ENCODE data around the gene SPA17.

SPA17 gene

DNA sequence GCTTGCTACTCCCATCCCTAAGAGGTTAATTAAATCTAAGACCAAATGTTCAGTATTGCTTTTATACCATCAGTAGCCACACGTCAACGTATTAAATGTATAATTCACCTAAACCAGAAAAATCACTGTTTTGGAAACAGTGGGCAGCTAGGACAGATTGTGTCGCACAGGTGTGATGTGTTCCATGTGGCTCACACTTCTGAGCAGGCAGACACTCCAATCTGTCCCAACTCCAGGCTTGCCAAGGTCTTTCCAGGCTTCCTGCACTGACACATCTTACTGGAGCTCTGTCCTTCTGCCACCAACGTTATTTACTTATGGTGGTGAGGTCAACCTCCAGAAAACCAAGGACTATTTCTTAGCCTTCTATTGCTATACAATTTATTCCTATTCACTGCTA lies 11.6 kb upstream of the SPA17 start:
- DNase-seq (ENCODE audit: low spot score), result no peak

DNA sequence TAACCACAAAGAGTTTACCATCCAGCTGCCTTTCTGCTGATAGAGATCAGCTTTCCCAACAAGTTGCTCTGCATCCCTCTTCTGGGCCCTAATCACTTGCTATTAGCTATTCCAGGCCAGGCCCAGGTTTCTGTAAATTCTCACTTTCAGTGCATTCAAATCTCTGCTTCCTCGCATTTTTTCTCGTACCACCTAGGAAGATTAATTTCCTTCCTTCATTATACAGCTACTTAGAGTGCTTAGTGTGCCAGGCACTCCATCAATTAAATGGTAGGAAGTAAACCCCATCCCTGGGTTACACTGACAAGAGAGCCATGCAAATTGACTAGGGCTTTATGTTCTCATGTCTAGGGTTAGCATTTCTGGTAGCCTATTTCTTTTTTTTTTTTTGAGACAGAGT lies 9.8 kb upstream of the SPA17 start:
- DNase-seq (ENCODE audit: low spot score), result no peak

DNA sequence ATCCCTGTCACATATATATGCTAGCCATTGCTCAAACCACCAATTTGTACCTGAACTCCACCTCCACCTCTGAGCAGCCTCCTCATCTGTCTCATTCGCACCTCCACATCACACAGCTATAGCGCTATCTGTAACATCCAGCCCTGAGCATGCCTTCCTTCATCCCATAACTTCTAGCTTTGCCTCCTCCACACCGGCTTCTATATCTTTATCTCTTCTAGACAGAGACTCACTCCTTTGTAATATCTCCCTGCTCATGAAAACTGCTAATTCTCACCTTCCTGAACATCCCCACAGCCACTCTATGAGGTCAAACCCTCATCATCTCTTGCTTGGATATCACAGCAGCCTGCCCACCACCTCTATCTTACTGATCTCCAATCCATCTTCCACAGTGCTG lies 6.1 kb upstream of the SPA17 start:
- DNase-seq (ENCODE audit: low spot score), result no peak

DNA sequence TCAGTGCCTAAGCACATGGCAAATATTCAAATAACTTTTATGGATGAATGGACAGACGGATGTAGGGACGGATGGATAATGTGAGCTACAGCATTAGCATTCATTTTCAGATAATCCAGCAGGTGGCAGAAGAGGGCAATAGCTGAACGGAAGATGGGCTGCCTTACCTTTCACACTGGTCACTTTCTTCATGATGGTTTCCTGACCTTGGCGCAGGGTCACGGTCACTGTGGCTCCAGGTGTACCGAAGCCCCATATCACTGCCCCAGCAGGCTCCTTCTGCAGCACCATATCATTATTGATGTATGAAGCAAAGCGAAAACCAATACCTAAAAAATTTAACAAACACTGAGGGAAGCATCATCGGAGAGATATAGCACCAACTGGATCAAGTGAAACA lies 4.5 kb upstream of the SPA17 start:
- DNase-seq (ENCODE audit: low spot score), result no peak

DNA sequence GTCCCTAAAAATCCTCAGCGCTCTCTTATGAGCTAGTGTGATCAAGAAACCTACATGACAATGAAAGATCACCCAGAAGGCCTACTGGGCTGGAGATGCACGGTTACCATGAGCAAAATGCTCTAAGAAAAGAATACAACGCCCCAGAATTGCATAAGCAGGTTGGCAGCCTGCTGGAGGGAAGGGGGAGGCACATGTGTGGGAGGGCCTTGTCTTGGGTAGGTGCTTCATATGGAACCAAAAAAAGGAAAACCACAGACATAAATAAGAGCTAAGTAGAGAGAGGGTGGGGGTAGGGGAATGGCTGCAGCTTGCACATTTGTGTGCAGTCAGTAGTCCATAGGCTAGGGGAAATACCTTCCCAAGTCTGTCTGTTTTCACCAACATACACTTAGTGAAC lies 3.0 kb upstream of the SPA17 start:
- DNase-seq (ENCODE audit: low spot score), result no peak

DNA sequence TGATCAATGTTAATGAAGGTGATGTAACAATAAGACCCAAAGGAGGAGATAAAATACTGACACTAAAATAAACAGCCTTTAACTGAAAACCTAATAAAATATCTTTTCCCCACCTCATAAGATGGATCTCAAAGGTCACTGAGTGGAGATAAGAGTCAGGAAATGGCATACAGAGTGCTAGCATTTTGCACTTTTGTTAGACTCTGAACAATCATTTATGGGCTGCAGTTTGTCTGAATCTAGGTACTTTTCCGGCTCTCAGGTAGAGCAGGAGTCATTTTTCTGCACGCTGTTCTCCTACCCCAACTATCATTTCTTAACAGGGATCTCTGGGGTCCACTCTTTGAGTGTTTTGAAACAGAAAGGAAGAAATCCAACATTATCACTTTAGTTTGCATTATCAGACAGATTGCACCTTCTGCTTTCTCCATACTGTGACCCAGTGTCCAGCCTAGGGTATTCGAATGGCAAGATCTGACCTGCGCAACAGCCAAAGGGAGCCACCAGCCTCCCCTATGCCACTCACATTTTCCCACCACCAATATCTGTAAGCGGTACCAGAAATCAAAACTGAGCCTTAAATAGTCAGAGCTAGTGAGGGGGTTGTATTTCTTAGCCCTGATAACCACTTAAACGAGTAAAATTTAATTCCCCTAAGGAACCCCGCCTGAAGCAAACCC lies 1.0 kb upstream of the SPA17 start:
- DNase-seq (ENCODE audit: low spot score), result no peak

DNA sequence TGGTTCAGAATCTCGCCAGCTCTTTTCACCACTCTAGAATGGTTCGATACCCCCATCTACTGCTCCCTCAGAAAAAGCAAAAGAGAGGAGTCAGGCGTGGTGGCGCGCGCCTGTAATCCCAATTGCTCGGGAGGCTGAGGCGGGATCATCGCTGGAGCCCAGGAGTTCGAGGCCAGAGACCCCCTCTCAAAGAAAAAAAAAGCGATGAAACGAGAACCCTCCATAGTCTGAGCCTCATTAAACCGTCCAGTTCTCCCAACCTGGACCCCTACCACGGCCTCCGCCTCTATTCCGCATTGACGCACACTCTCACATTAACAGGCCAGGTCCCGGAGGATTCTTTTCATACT lies 439 bp downstream of the SPA17 start:
- no peak for DNase-seq (ENCODE audit: low spot score)

DNA sequence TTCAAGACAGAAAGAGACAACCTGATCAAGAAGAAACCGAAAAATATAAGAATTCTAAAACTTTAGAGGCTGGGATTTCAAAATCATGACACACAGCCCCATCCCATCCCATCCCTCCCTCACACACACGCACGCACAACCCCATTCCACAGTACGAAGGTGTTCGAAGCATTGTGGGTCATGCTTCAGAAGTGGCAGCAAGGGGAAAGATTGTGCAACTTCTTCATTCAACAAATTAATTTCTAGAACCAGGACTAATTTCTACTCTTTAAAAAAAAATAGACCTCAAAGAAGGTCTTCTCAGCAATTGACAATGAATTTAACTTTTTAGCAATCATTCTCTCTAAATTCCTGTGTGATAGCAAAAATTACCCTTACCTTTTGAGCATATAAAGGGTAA lies 867 bp downstream of the SPA17 start:
- no peak for DNase-seq (ENCODE audit: low spot score)

DNA sequence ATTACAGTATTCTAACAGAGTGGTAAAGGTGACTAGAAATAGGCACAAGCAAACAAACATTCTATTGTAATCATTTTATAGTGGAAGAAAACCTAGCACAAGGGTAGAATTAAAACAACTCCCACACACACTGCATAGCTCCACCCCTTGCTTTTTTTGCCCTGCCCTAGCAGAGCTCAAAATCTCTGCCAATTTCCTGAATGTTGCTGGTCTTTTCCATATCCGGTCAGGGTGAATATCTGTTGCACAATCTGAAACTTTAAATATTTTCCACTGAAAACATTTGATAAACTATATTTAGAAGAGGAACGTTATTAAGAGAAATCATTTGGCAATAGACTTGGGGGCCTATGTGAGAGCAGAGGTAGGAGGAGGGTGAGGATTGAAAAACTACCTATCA lies 2.7 kb downstream of the SPA17 start:
- no peak for DNase-seq (ENCODE audit: low spot score)

DNA sequence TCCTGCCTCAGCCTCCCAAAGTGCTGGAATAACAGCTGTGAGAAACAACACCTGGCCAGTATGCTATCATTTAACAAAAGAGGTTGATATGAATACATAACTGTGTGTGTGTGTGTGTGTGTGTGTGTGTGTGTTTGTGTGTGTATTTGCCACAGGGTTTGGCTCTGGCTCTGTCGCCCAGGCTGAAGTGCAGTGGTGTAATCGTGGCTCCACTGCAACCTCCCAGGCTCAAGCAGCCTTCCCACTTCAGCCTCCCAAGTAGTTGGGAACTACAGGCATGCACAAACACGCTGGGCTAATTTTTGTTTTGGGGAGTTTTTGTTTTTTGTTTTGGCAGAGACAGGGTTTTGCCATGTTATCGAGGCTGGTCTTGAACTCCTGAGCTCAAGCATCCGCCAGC lies 4.7 kb downstream of the SPA17 start:
- no peak for DNase-seq (ENCODE audit: low spot score)

DNA sequence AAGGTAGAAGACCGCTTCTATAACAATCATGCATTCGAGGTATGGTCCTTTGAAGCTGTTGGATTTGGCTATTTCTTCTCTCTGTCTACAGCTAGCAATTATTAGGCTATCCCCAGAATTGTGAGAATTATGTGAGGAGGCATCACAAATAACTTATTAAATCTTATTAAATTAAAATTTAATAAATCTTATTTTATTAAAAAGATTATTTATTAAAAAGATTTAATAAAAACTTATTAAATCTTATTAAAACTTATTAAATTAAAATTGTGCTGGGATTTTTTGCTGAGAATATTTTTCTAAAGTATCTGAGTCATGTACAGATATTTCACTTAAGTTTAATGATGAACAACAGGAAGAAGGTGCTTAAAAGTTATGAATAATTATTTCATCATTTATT lies 7.7 kb downstream of the SPA17 start:
- no peak for DNase-seq (ENCODE audit: low spot score)

DNA sequence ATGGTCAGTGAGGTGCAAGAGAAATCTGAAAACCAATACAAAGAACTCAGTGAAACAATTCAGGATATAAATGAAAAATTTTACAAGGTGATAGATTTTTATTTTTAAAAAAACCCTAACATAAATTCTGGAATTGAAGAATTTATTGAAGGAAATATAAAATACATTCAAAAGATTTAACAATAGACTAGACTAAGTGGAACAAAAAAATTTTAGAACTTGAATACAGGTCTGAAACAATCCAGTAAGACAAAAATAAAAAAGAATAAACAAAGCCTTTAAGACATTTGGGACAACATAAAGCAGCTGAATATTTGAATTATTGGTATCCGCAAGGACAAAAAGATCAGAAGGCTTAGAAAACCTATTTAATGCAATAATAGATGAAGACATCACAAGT lies 8.7 kb downstream of the SPA17 start:
- no peak for DNase-seq (ENCODE audit: low spot score)

DNA sequence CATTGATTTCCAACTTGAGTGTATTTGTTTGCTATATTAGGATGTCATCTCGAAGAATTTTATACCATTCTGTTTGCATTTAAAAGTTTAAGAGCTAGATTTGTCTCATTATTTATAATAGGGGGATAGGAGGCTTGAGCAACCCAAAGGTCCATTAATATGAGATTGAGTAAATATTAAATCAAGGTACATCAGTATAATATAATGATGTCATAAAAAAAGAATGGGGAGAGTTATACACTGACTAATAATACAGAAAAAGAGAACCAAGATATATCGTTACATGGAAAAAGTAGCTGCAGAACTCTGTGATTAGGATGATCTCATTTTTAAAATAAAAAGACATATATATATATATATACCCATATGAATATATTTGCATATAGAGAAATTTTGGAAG lies 19.4 kb downstream of the SPA17 start:
- DNase-seq (ENCODE audit: low spot score), result no peak

DNA sequence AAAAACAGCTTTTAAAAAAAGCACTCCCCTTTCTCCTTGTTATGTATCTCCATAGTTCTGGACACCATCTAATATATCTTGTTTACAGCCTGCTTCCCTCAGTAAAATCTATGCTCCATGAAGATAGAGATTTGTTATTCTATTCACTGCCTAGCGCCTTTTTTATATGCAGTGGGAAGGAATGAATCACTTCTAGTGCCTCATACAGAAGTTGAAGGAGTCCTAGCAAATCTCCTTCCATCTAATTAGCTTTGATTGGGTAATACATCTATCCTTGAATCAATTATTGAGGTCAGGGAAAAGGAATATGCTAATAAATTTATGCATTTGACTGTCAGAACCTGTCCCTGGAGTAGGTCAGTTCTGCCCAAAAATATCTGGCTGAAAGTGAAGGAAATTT lies 25.8 kb downstream of the SPA17 start:
- DNase-seq (ENCODE audit: low spot score), result no peak

DNA sequence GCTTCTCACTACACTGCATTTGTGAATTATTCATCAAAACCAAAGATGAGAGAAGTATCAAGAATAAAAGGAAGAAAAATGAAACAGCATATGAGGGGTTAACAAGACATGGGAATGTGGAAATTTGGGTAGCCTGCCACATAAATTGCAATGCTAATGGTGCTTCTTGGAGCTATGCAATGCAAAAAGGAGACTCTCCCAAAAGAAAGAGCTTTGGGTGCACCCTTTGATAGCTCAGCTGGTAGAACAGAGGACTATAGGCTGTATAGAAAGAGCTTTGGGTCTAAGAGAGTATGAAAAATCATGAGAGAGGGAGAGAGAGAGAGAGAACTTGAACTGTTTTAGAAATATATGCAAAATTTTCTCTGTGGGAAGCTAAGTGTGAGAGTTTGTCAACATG lies 26.3 kb downstream of the SPA17 start:
- no peak for DNase-seq (ENCODE audit: low spot score)

DNA sequence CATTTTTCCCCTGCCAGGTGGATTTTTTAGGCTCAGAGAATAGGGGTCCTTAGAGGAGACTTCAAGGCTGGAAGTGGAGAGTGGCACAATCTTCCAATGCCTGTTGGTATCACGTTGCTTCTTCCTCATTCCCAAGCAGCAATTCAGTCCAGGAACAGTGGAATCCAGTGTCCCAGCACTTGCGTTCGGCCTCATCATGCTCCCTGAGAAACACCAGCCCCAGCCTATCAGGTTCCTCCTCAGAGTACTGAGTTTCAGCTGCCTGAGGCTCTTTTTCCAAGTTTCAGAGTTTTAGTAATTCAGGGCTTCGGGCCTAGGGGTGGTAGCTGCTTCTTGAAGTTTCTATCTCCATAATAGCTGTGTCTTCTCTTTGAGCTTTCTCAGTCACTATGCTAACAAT lies 34.1 kb downstream of the SPA17 start:
- DNase-seq (ENCODE audit: low spot score), result no peak

DNA sequence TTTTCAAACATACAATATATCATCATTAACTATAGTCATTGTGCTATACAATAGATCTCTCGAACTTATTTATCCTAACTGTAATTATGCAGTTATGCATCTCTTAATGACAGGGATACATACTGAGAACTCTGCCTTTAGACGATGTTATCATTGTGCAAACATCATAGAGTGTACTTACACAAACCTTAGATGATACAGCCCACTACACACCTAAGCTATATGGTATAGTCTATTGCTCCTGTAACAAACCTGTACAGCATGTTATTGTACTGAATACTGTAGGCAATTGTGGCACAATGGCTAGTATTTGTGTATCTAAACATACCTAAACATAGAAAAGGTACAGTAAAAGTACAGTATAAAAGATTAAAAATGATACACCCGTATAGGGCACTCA lies 38.7 kb downstream of the SPA17 start:
- no peak for DNase-seq (ENCODE audit: low spot score)

DNA sequence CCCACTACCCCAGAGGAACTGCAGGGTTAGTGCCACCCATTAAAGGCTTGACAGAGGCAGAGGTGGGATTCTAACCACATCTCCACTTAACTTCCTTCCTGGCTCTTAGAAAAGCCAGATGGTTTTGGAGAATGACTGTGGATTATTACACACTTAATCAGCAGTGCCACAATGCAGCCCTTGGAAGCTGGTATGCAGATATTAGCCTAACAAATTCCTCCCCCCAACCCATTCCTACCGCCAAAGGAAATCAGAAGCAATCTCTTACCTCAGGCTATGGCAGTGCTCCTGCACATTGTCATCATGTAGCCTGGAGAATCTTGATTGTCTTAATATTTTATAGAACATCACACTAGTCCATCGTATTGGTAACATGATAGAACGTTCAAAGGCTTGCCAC lies 42.9 kb downstream of the SPA17 start:
- no peak for DNase-seq (ENCODE audit: low spot score)

DNA sequence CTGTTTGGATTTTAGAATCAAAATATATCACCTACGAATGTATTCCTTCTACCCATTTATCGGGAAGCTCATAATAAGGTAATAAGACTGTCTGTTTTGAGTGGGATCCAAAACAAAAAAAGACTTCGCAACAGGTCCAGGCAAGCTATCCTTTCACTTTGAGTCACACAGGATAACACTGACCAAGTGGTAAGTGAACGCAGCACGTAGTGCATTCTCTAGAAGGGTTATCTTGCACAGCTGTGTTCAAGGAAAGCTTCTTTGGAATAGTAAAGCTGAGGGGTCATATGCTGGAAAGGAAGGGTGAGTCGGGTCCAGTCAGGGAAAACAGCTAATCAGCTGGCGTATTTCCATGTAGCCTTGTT lies 43.7 kb downstream of the SPA17 start:
- DNase-seq (ENCODE audit: low spot score), result no peak

DNA sequence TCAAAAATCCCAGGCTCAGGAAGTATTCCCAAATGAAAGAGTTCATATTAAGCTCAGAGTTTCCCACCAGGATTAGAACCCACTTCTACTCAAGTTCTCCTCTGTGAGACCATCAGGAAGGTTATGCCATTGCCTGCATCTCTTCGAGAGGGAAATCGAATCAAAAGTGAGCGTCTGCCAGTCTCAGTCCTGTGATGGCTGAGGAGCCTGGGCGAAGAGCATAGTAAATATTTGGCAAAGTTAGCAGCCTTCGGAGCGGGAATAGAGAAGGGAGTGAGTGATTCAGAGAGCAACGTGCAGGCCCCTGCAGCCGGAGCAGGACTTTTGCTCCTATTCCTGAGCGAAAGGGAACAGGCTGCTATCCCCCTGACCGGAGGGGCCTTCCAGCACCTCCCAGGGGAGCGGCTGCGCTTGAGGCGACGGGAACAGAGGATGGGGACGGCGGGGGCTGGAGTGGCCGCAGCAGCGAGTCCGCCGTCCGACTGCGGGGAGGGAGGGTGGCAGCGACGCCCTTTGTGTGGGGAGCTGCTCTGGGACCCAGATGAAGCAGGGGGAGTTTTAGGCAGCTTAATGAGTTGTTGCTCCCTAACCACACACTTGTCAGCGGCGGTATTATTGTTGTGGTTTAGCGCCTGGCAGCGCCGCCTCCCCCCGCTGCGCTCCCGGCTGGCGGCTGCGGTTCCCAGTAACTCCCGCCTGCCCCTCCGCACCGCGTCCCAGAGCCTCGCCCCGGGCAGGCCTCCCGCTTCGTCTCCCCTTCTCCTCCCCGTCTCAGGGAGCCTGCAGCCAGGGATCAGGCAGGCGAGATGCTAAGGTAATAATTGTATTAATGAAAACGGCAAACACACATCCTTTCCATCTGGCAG lies 44.3 kb downstream of the SPA17 start:
- peak; percentile 67 for DNase-seq (ENCODE audit: low spot score)

DNA sequence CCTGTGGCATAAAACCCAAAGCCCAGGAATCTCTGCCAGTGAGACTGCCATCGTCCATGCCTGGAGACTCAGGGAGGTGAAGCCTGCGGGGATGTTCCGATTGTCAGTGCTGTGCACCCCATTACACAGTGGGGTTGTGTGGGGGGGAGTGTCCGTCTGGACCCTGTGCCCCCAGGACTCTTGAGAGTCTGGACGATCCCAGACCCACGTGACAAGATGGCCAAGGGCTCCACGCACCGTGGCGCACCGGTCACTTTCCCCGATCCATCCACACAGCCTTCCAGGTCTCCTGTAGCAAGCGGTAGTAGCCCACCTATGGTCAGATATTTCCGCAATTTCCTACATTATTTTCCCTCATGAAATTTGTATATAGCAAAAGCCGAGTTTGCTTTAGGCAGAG lies 45.1 kb downstream of the SPA17 start:
- no peak for DNase-seq (ENCODE audit: low spot score)

DNA sequence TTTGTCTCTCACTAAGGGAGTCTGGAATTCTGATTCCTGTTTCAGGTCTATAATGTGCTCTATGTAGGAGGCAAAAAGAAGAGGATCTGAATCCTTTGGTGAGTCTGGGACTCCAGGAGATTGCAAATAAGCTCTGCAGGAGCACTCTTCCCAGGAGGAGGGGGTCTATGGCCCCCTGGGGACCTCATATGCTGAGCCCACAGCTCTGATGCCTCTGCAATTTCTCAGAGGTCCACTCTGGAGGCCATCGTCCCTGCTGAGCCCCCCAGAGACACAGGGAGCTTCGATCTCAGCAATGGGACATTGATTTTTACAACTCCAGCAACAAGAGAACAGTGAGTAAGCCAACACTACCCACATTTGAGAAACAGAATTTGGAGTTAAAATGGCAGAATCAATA lies 45.8 kb downstream of the SPA17 start:
- no peak for DNase-seq (ENCODE audit: low spot score)

DNA sequence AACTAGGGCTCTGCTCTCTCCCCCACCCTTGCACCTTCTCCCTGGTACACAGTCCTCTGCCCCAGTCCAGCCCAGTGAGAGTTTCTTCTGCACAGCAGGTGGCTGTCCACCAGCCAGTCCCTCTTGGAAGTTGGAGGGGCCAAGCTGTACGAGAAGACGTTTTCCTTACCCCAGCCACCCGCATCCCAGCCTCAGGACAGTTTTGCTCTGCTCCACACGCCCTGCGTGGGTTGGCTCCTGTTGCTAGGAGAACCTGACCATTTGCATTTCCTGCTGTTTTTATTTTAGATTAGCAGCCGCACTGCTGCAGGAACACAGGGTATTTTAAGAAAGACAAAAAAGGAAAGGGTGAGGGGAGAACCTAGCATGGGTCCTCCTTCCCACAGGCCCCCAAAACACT lies 48.5 kb downstream of the SPA17 start:
- no peak for DNase-seq (ENCODE audit: low spot score)
